Mucosa of descending colon (tissue), 3 donors: ENCODE data around the gene APOBEC3B. TPM values are rescaled to one million over a fixed set of nuclear protein-coding genes. Genes with fewer than 3 reads are reported as not detected.

ENCODE experiments used
- ATAC-seq: fragments of 200-7000 bp; cut with Tn5 transposase; one replicate; pipeline ENCODE4 v1.9.1; 2020; ENCODE audit warnings: mild to moderate bottlenecking, moderate library complexity
- DNase-seq, 3 donors: peaks; one replicate each; pipeline ENCODE4 v3.0.0-alpha.2; 2020
- H3K36me3 ChIP-seq: fragments of 200-600 bp; one replicate; pipeline ENCODE4 v1.8.0; 2021; ENCODE audit warnings: low read depth, mild to moderate bottlenecking
- H3K4me1 ChIP-seq: fragments of 200-600 bp; one replicate; pipeline ENCODE4 v1.8.0; 2021; ENCODE audit warnings: low read depth, mild to moderate bottlenecking
- H3K4me3 ChIP-seq: fragments of 200-600 bp; one replicate; pipeline ENCODE4 v1.8.0; 2021; ENCODE audit warnings: mild to moderate bottlenecking
- H3K9me3 ChIP-seq: fragments of 200-600 bp; one replicate; pipeline ENCODE4 v1.8.0; 2021; ENCODE audit warnings: mild to moderate bottlenecking
- intact Hi-C, 2 donors: fragments of 100-400 bp; cut with DNase I in 1 of 2; cut with micrococcal nuclease in 1 of 2; formaldehyde crosslinking; loops; one replicate each; pipeline versions ENCODE4 v1.11.0 to v1.11.1; 2022; cut with DNase I, micrococcal nuclease
- total RNA-seq, 3 donors: library from RNA; stranded (reverse); fragmentation: NEBNext Ultra II Directional in 2 of 3; extraction: Animal tissue kit (Norgen Biotek cat#: 25700) in 2 of 3; gene quantifications; one replicate each; pipeline versions ENCODE4 v1.2.1 to v1.2.4, GENCODE V29; 2021 to 2023
- TF ChIP-seq, protein P1 (sequence below): fragments of 200-600 bp; IDR thresholded peaks from one replicate; pipeline ENCODE4 v1.8.0; 2022; ENCODE audit warnings: antibody characterized with exemption, mild to moderate bottlenecking
- donor health status: DM: no; HTN: no; CAD: no; lungs with moderate emphysema.
- donor health status: DM: no; HTN: no; CAD: no.
- donor health status: DM: no; HTN: yes; CAD: no.

APOBEC3B gene
- total RNA-seq, 3 donors from 2014 or later: 8.4 to 49.5 (median 23.6) TPM

GRCh38 chr22:38948181-38948940 is 33.8 kb upstream of the APOBEC3B start:
- ATAC-seq: no peak
- Histone ChIP-seq H3K4me3 (no peak overlapping the region), H3K4me1 (peaks cover 21% of the 10 kb centered on the region), H3K9me3 (no peaks in the 10 kb centered on the region), H3K36me3 (no peaks in the 10 kb centered on the region)
- peak in 1 of 3 donors; percentile 26 for DNase-seq
- TF ChIP-seq, protein P1, sequence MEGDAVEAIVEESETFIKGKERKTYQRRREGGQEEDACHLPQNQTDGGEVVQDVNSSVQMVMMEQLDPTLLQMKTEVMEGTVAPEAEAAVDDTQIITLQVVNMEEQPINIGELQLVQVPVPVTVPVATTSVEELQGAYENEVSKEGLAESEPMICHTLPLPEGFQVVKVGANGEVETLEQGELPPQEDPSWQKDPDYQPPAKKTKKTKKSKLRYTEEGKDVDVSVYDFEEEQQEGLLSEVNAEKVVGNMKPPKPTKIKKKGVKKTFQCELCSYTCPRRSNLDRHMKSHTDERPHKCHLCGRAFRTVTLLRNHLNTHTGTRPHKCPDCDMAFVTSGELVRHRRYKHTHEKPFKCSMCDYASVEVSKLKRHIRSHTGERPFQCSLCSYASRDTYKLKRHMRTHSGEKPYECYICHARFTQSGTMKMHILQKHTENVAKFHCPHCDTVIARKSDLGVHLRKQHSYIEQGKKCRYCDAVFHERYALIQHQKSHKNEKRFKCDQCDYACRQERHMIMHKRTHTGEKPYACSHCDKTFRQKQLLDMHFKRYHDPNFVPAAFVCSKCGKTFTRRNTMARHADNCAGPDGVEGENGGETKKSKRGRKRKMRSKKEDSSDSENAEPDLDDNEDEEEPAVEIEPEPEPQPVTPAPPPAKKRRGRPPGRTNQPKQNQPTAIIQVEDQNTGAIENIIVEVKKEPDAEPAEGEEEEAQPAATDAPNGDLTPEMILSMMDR: no peak
- intact Hi-C loops: no loop called here

- TF ChIP-seq, protein P1: no peak
- ATAC-seq: peak; percentile 60
- H3K9me3 ChIP-seq: no peaks in the 10 kb centered on the region
- DNase-seq: peak; percentile 52 to 64 (median 64)
- peaks cover 28% of the 10 kb centered on the region for H3K4me1 ChIP-seq
- no peaks in the 10 kb centered on the region for H3K36me3 ChIP-seq
- intact Hi-C loops: no loop called here
- H3K4me3 ChIP-seq: no peak overlapping the region
Observed at GRCh38 chr22:38949889-38950405, 32.2 kb upstream of the APOBEC3B start.

DNA sequence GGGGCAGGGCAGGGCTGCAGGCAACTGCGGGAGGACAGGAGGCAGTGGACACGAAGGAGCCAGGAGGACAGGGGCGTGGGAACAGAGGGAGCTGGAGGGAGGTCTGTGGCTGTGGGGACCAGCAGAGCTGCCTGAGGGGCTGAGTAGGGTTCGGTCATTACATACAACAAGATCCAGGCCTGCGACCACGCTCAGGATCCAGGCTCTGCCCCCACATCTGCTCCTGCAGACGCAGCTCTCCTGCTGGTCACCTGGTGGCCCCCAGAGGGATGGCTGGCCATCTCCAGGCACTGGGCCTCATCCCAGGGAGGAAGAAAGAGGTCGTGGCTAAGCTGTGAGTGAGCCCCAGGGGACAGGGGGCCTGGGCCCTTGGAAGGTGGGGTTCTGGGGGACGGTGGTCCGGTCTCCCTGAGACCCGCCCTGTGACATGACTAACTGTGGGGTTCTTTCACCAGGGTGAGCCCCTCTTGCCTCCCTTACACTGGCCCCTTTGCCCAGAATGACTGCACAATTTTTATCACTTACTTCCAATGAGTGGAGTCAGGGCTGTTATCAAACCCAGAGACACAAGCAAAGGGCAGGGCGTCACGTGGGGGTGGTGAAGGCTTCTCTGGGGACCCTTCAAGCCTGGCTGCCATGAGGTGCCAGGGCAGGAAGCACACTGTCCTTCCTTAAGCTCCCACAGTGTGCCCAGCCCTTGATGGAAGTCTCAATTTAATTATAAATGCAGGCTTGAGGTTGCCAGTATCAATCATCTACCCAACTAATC is 31.4 kb upstream of the APOBEC3B start:
- no peak for ATAC-seq
- Histone ChIP-seq H3K9me3 (no peaks in the 10 kb centered on the region), H3K36me3 (no peaks in the 10 kb centered on the region), H3K4me3 (no peak overlapping the region), H3K4me1 (peaks cover 28% of the 10 kb centered on the region)
- TF ChIP-seq, protein P1: no peak
- DNase-seq: peak in 2 of 3 donors; percentile 40 to 48
- intact Hi-C loops: no loop called here

- H3K9me3 ChIP-seq: no peaks in the 10 kb centered on the region
- intact Hi-C loops: no loop called here
- H3K4me1 ChIP-seq: peaks cover 28% of the 10 kb centered on the region
- TF ChIP-seq, protein P1: no peak
- ATAC-seq: peak; percentile 75
- H3K36me3 ChIP-seq: no peaks in the 10 kb centered on the region
- DNase-seq: peak in 2 of 3 donors; percentile 42 to 56
- no peak overlapping the region for H3K4me3 ChIP-seq
Observed at GRCh38 chr22:38951734-38952133, 30.4 kb upstream of the APOBEC3B start.

DNA sequence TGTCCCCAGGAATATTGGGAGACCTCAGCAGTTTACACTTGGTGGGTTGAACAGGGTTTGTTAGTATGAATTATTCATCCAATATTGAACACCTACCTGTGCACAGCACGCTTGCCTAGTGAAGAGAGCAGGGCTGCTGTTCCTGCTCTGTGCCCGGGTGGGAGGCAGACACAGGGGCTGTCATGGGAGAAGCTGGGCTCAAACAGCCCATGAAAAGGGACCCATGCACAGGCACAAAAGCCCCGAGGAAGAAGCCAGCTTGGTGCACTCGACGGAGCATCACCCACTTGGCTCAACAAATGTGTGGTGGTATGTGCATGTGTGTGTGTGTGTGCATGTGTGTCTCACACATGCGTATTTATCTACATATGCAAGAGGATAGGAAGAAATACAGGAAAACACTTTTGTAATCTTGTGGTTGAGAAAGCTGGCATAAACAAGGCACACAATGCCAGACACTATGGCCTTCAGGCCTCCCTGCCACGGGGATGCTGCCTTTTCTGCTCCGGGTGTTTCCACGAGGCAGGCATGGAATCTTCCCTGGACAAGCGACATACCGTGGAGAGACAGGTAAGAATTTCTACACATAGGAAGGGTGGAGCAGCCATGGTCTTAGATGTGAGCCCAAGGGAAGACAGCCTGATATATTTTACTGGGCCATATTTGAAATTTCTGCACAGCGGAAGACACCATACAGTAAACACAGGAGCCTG is 29.7 kb upstream of the APOBEC3B start:
- Histone ChIP-seq H3K4me3 (no peak overlapping the region), H3K36me3 (no peaks in the 10 kb centered on the region), H3K4me1 (peaks cover 28% of the 10 kb centered on the region), H3K9me3 (no peaks in the 10 kb centered on the region)
- ATAC-seq: no peak
- DNase-seq: peak in 1 of 3 donors; percentile 33
- intact Hi-C loops: no loop called here
- TF ChIP-seq, protein P1: no peak
